ENCODE measurements around the gene C16orf95. TPM values are rescaled to one million over a fixed set of nuclear protein-coding genes. Genes with fewer than 3 reads are reported as not detected.

Gene C16orf95
- total RNA-seq, 3 donors from 2014 or later: 2.0 to 3.8 TPM; not detected in 1

- intact Hi-C loops (cut with DNase I; ENCODE audit: low total_unique reads): no loop called here
- H3K9me3 ChIP-seq: no peaks in the 10 kb centered on the region
These were observed 49.6 kb downstream of the C16orf95 start for GRCh38 chr16:87267566-87267965.

GRCh38 chr16:87266846-87267245 lies 50.3 kb downstream of the C16orf95 start:
- Histone ChIP-seq H3K4me3 (no peak overlapping the region), H3K36me3 (no peaks in the 10 kb centered on the region), H3K27ac (no peak overlapping the region), H3K27me3 (no peaks in the 10 kb centered on the region), H3K9me3 (no peaks in the 10 kb centered on the region), H3K4me1 (no peaks in the 10 kb centered on the region)
- TF ChIP-seq CTCF (IDR thresholded peaks at IDR 0.05) (no peak), POLR2AphosphoS5 (IDR thresholded peaks at IDR 0.05) (no peak), POLR2A (IDR thresholded peaks at IDR 0.05) (no peak)
- intact Hi-C loops (cut with DNase I; ENCODE audit: low total_unique reads): no loop called here
- no peak for DNase-seq (ENCODE audit: low spot score in 2 of 2)

More at GRCh38 chr16:87267566-87267965, 49.6 kb downstream of the C16orf95 start:
- H3K27ac ChIP-seq: no peak overlapping the region
- H3K4me3 ChIP-seq: no peak overlapping the region
- no peaks in the 10 kb centered on the region for H3K4me1 ChIP-seq
- TF ChIP-seq POLR2AphosphoS5 (IDR thresholded peaks at IDR 0.05) (no peak), CTCF (IDR thresholded peaks at IDR 0.05) (no peak), POLR2A (IDR thresholded peaks at IDR 0.05) (no peak)
- H3K36me3 ChIP-seq: no peaks in the 10 kb centered on the region
- no peak for DNase-seq (ENCODE audit: low spot score in 2 of 2)
- H3K27me3 ChIP-seq: no peaks in the 10 kb centered on the region

GRCh38 chr16:87265261-87265660 lies 51.9 kb downstream of the C16orf95 start:
- no peak for TF ChIP-seq CTCF (IDR thresholded peaks at IDR 0.05)
- TF ChIP-seq POLR2A (IDR thresholded peaks at IDR 0.05): no peak
- TF ChIP-seq POLR2AphosphoS5 (IDR thresholded peaks at IDR 0.05): no peak
- Histone ChIP-seq H3K36me3 (no peaks in the 10 kb centered on the region), H3K4me3 (no peak overlapping the region), H3K4me1 (no peaks in the 10 kb centered on the region), H3K27me3 (no peaks in the 10 kb centered on the region), H3K9me3 (no peaks in the 10 kb centered on the region), H3K27ac (no peak overlapping the region)
- intact Hi-C loops (cut with DNase I; ENCODE audit: low total_unique reads): no loop called here
- DNase-seq (ENCODE audit: low spot score in 2 of 2): no peak

- intact Hi-C loops (cut with DNase I; ENCODE audit: low total_unique reads): no loop called here
- TF ChIP-seq POLR2A (IDR thresholded peaks at IDR 0.05) (no peak), CTCF (IDR thresholded peaks at IDR 0.05) (no peak), POLR2AphosphoS5 (IDR thresholded peaks at IDR 0.05) (no peak)
- H3K4me1 ChIP-seq: no peaks in the 10 kb centered on the region
These were observed 52.6 kb downstream of the C16orf95 start for GRCh38 chr16:87264634-87265033.

GRCh38 chr16:87263418-87264052 lies 53.7 kb downstream of the C16orf95 start:
- intact Hi-C loops (cut with DNase I; ENCODE audit: low total_unique reads): no loop called here
- Histone ChIP-seq H3K4me1 (no peaks in the 10 kb centered on the region), H3K36me3 (no peaks in the 10 kb centered on the region), H3K9me3 (no peaks in the 10 kb centered on the region), H3K27ac (no peak overlapping the region), H3K27me3 (no peaks in the 10 kb centered on the region), H3K4me3 (no peak overlapping the region)
- no peak for DNase-seq (ENCODE audit: low spot score in 2 of 2)
- TF ChIP-seq CTCF (IDR thresholded peaks at IDR 0.05): no peak
- no peak for TF ChIP-seq POLR2AphosphoS5 (IDR thresholded peaks at IDR 0.05)
- no peak for TF ChIP-seq POLR2A (IDR thresholded peaks at IDR 0.05)

More at GRCh38 chr16:87264634-87265033, 52.6 kb downstream of the C16orf95 start:
- no peaks in the 10 kb centered on the region for H3K27me3 ChIP-seq
- DNase-seq (ENCODE audit: low spot score in 2 of 2): no peak
- H3K27ac ChIP-seq: no peak overlapping the region
- no peaks in the 10 kb centered on the region for H3K36me3 ChIP-seq
- no peaks in the 10 kb centered on the region for H3K9me3 ChIP-seq
- H3K4me3 ChIP-seq: no peak overlapping the region
